Measurements from ENCODE around the gene REG3G.

Gene REG3G

DNA sequence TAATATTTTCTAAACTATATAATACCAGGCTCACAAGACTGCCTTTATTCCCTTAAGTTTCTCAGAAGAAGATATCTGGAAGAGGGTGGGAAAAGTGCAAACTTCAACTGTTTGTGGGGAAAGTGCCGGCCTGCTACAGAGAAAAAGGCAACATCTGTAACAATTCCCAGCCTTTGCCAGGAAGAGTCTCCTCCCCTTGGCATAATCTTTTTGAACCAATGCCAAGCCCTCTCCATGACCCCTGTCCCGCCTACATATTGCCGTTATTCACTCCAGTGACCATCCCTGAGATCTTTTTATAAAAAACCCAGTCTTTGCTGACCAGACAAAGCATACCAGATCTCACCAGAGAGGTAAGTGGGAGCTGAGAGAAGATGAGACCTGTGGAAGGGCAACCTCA, at the start of gene REG3G:
Gene REG3G (plus strand): TSS at position 282 of the 400 bp plus-strand sequence. CDS start 392 bp downstream, outside the sequence.
- no peak for DNase-seq

DNA sequence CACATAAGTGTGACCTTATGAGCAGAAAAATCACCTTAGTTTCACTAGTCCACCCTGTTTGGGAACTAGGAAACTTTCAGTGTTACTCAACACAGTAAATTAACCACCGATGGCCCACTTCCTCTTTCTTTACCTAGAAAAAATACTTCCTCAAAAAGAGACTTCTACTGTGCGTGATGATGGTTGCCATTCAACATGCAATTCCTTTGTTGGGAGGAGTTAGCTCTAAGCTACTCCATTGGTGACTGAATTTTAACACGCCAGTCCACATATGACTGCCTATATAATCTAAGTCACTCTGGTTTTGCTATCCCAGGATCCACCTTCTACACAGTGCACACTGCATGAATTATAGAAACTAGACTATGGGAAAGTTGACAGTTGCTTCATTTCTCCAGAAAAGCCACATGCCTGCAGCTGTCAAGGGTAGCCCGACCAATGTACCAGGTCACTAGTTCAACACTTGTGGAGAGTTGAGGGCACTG, 47.8 kb upstream of the REG3G start:
- DNase-seq, result no peak

- DNase-seq, result no peak
These were observed 47.2 kb upstream of the REG3G start for GRCh38 chr2:78978340-78978739.

DNA sequence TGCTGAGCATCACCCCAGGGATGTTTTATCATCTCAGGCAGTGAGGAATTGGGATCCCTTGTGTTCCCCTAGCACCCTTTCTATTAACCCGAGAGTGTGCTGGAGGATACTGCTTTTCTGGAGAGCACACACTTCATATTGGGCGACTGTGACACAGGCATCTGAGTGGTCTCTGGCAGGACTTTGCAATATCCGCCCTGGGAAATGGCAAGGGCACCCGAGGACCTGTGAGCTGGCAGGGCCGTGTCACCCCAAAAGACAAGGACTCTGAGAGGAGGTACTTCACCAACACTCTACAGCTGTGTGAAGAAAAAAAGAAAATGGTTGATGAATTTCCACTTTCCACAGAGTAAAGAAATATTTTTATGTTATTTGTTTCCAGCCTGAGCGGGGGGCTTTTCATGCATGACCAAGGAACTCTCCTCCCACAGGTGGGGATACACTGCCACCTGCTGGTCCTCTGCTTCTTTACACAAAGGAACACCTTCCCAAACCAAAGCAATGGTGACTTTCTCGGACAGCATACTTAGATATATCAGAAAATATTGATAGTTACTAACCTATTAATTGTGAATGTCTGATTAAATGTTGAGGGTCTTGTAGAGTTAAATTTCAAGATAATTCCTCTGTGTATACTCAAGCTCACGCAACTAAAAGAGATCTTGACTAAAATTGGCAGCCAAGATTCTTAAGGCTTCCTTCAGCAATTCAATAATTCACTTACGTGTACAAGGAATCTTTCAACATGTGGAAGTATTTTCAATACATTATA, 45.9 kb upstream of the REG3G start:
- no peak for DNase-seq

GRCh38 chr2:78980152-78980465, 45.4 kb upstream of the REG3G start:
- DNase-seq, result no peak

GRCh38 chr2:78980871-78981270, 44.6 kb upstream of the REG3G start:
- DNase-seq, result no peak

- no peak for DNase-seq
These were observed 42.7 kb upstream of the REG3G start for GRCh38 chr2:78982638-78983330.

GRCh38 chr2:78984386-78984785, 41.1 kb upstream of the REG3G start:
- no peak for DNase-seq

DNA sequence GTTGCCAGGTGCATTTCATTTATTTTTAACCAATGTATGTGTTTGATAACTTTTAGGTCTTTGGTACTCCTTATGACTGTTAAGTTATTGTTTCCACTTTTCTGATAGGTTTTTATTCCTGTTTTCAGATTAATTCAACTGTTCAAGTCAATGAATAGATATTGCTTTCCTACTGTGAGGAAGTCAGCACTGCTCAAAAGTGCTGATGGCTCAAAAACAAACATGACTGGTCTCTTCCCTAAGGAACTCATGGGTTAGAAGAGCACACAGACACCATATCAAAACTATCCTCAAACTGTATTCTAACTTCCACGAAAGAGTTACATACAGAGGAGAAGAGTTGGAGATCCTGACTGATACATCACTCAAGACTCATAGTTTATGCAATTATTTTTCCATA, 39.9 kb upstream of the REG3G start:
- no peak for DNase-seq

DNA sequence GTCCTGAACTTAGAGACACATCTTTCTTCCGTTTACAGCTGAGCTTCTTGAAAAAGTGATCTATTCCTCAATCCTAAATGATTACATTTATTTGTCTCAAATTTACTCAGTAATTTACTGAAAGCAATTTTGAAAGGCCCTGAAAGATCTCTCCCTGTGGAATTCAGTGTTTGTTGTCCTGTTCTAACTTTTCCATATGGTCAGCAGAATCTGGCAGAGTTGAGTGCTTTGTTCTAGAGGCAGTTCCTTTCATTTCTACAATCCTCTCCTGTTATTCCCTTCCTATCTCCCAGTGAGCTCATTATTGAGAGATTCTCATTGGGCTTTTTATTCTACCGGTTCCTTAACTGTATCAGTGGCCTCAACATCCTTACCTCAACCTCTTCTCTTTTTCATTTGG, 36.5 kb upstream of the REG3G start:
- no peak for DNase-seq

DNA sequence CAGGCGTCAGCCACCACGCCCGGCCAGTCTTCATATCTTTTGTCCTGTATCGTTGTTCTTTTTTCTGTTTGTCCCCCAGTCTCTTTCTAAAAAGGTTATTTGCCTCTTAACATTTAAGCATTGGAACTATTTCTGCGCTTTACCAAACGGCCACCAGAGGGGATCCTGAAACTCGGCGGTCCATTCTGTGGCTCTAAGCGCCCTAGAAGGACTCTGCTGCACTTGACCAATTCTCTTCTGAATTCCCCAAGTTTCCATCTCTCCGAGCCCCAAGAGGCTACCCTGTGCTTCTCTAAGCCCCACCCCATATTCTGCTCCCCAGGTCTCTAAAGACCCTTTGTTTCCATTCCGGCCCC, 33.1 kb upstream of the REG3G start:
- DNase-seq, result no peak

DNA sequence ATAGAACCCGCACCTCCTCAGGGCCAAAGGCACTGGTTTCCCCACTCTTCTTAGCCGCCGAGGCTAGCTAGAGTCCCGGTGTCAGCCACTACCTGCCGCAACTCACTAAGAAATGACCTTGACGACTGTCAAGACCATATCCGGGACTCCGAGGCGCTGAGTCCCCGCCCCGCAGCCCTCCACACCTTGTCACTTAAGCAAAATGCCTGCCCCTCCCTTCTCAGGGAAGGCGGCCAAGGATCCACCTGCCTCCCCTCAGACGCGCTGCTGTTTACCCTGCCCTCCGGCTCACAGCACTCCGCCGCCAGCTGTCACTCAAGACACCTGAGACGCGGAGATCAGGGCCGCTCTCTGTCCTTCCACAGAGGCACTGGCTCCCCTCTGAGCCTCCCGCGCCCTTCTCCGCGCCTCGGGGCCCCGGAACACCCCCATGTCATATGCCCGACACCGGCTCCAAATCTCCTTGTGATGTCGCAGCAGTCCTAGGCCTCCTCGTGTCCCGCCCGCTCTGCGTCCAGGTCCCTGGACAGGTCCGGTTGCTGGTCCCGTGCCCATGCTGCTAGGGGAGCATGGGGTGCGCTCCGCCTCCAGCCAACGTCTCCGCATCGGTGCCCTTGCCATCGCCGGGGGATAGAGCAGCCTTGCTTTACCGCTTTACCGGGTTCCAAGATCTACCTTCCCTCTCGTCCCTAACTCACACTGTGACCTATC, 32.5 kb upstream of the REG3G start:
- no peak for DNase-seq

- no peak for DNase-seq
These were observed 31.9 kb upstream of the REG3G start for GRCh38 chr2:78993518-78994148.

DNA sequence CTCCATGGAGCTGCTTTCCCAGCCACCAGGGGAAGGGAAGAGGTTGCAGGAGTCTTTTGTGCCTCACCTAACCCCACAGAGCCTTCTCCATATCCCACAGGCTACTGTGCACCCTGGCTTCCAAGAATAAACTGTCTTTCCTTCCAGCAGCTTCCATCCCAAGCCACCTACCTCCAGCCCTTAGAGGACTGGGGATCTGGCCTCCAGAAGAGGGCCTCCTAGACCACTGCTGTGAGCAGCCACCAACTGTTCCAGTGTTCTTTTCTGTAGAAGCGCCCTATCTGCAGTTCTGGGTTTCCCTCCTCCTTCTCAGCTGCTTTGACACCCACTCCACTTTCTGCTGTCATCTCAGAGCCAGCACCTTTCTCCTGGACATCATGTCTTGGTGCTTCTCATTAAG, 30.7 kb upstream of the REG3G start:
- no peak for DNase-seq

DNA sequence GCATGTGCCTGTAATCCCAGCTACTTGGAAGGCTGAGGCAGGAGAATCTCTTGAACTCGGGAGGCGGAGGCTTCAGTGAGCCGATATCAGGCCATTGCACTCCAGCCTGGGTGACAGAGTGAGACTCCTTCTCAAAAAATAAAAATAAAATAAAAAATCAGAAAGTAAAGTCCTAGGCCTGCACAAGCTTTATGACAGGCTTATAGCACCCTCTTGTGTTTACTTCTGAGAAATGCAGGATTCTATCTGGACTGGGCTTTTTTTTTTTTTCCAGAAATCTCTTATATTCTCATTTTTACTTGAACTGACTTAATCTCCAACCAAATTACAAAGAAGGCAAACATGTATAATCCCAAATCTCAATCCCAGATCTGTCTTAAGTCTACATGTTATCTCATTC, 26.1 kb upstream of the REG3G start:
- DNase-seq, result no peak

DNA sequence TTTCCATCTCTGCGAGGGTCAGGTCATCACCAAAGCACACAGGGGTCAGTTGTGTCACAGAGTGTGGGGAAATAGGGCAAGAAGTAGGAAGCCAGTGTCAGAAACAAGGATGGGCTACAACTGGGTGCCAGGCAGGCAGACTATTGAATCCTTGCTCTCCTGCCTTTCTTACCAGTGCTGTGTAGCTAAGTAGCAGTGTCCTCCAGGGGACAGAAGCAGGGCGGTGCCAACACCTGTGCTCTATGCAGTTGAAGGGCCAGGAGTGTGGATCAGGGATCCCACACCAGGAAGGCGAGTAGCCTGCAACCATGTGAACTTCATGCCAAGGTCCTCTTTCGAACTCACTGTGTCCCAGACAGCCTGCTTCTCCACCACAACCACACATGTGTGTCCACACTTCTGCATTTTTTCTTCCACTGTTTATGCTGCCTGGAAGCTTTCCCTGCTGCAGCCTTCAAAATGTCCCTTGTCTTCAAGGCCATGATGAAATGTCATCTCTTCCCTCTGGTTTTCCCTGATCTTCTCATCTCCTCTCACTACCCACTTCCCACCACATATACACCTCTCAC, 25.4 kb upstream of the REG3G start:
- DNase-seq, result no peak

DNA sequence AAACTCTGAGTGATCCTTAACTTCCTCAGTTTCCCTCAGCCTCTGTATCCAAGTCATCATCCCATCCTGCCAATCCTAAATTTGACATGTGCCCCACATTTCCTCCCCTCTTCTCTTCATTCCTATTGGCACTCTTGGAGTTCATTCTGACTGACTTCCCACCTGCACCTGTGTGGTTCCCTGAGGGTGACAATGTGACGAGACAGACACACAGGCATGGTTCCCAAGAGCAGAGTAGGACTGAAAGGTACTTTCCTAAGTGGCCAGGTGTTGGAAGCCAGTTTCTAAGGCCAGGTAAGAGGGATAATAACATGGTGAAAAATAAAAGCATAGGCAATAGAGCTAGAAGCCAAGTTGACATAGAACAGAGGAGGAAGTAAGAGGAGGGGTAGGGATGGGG, 24.2 kb upstream of the REG3G start:
- DNase-seq, result no peak

DNA sequence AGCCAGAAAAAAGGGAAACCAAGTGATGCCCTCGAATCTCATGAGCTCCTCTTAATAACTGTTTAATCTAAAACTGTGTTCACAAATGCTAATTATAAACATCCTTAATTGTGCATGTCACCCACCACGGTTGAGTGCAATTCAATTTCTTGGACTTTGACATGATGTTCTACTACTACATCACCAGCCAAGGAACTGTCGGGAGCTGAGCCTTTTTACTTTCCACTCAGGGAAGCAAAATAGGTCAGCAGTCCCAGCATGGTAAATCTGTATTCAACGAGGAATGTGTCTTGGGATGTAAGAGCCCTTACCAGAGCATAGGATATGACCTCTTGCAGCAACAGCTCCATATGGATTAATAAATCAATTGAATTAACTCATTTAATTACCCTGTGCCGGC, 20.8 kb upstream of the REG3G start:
- no peak for DNase-seq

GRCh38 chr2:79005216-79005615, 20.3 kb upstream of the REG3G start:
- DNase-seq, result no peak

DNA sequence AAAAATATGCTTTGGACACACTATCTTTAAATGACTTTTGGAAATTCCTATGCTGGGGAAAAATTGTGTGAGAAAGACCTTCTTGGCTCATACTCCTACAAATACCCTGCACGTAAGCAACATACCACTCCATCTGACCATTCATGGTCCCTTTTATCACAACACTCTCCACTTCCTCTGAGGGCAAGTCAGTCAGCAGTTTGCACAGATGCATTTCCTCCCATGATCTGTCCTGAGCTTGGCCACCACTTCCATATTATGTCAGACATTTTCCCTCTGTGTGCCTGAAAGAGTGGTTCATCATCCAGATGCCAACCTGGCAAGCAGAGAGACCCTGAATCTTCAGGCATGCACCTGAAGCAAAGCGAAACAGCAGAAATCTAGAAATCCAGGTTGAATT, 16.1 kb upstream of the REG3G start:
- DNase-seq, result no peak

GRCh38 chr2:79011496-79011895, 14.0 kb upstream of the REG3G start:
- no peak for DNase-seq

- no peak for DNase-seq
These were observed 11.9 kb upstream of the REG3G start for GRCh38 chr2:79013629-79014028.

DNA sequence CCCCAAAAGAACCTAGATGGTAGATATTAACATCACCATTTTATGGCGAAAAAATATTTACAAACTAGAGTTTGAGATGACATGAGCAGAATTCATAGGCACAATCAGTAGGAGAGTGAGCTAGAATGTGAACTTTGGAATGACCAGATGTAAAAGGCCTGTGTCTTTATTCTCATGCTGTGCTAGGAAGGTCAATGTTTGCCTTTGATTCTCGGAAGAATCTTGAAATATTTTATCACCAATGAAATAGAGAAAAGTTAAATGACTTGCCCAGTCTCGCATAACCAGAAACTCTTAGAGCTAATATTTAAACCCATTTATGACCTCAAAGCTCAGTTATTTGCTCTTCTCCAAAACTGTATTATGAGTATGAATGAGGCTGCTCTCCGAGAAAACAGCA, 9.2 kb upstream of the REG3G start:
- DNase-seq, result no peak
